ENCODE results near the gene EGLN2. TPM values are rescaled to one million over a fixed set of nuclear protein-coding genes. Genes with fewer than 3 reads are reported as not detected.
A peak's percentile ranks its signal among the peaks of the same experiment; 100 is the strongest.
"Not testable (repeated sequence)": the region's sequence is repeated elsewhere in the genome, so short reads cannot be mapped to it uniquely, and the experiment has no call there.

Gene EGLN2
- total RNA-seq, 1 donor from 2014 or later: 98.5 TPM

GRCh38 chr19:40831502-40832430 lies 32.8 kb downstream of the EGLN2 start:
- H3K9me3 Mint-ChIP-seq: no peaks in the 10 kb centered on the region
- no peaks in the 10 kb centered on the region for H3K27me3 Mint-ChIP-seq (ENCODE audit: low read depth)
- no peak overlapping the region for H3K4me3 Mint-ChIP-seq (ENCODE audit: low read depth)
- H3K27ac Mint-ChIP-seq: no peak overlapping the region
- H3K36me3 Mint-ChIP-seq (ENCODE audit: low read depth): peaks cover 7% of the 10 kb centered on the region
- no peak for DNase-seq (ENCODE audit: low spot score)
- intact Hi-C loops (cut with micrococcal nuclease): no loop called here
- H3K4me1 Mint-ChIP-seq (ENCODE audit: low read depth): peaks cover 14% of the 10 kb centered on the region

- intact Hi-C loops (cut with micrococcal nuclease); DNase-seq (ENCODE audit: low spot score); H3K4me3 Mint-ChIP-seq (ENCODE audit: low read depth); H3K9me3 Mint-ChIP-seq; H3K4me1 Mint-ChIP-seq (ENCODE audit: low read depth); H3K27me3 Mint-ChIP-seq (ENCODE audit: low read depth); H3K36me3 Mint-ChIP-seq (ENCODE audit: low read depth); H3K27ac Mint-ChIP-seq: not testable (repeated sequence)
Measured at GRCh38 chr19:40832431-40832790, 33.4 kb downstream of the EGLN2 start.

DNA sequence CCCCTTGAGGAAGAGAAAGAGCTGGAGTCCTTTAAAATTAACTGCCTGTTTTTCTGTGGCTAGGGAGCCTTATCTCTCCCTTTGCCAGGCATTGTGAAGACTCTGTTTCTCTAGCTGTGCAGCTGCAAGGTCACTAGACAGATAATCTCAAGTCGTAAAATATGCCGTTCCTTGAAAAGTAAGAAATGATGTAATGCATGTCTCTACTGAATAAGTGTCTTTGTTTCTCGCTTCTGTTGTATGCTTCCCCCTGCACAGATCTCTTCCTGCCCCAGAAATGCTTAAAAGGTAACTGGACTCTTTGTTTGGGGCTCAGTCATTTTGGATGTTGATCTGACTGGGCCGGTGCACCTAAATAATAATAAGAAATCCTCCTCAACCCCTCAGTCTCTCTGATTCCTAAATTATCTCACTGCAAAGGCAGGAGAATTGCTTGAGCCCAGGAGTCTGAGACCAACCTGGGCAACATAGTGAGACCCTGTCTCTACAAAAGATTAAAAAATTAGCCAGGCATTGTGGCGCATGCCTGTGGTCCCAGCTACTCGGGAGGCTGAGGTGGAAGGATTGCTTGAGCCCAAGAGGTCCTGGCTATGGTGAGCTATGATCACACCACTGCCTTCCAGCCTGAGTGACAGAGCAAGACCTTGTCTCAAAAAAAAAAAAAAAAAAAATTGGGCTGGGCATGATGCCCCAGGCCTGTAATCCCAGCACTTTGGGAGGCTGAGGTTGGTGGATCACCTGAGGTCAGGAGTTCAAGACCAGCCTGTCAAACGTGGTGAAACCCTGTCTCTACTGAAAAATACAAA lies 34.9 kb downstream of the EGLN2 start:
- H3K27ac Mint-ChIP-seq; H3K9me3 Mint-ChIP-seq; H3K27me3 Mint-ChIP-seq (ENCODE audit: low read depth); H3K4me1 Mint-ChIP-seq (ENCODE audit: low read depth); intact Hi-C loops (cut with micrococcal nuclease); DNase-seq (ENCODE audit: low spot score); H3K36me3 Mint-ChIP-seq (ENCODE audit: low read depth); H3K4me3 Mint-ChIP-seq (ENCODE audit: low read depth): not testable (repeated sequence)

GRCh38 chr19:40836754-40837429 lies 37.9 kb downstream of the EGLN2 start:
- Mint-ChIP-seq H3K4me3 (ENCODE audit: low read depth) (no peak overlapping the region), H3K9me3 (no peaks in the 10 kb centered on the region), H3K27me3 (ENCODE audit: low read depth) (peaks cover 11% of the 10 kb centered on the region), H3K27ac (no peak overlapping the region), H3K4me1 (ENCODE audit: low read depth) (peaks cover 8% of the 10 kb centered on the region), H3K36me3 (ENCODE audit: low read depth) (no peaks in the 10 kb centered on the region)
- intact Hi-C loops (cut with micrococcal nuclease): no loop called here
- no peak for DNase-seq (ENCODE audit: low spot score)

- H3K27ac Mint-ChIP-seq; H3K4me3 Mint-ChIP-seq (ENCODE audit: low read depth); H3K9me3 Mint-ChIP-seq; H3K4me1 Mint-ChIP-seq (ENCODE audit: low read depth); H3K36me3 Mint-ChIP-seq (ENCODE audit: low read depth); DNase-seq (ENCODE audit: low spot score); intact Hi-C loops (cut with micrococcal nuclease): not testable (repeated sequence)
- H3K27me3 Mint-ChIP-seq (ENCODE audit: low read depth): peaks cover 14% of the 10 kb centered on the region
Measured at GRCh38 chr19:40838477-40838876, 39.5 kb downstream of the EGLN2 start.

DNA sequence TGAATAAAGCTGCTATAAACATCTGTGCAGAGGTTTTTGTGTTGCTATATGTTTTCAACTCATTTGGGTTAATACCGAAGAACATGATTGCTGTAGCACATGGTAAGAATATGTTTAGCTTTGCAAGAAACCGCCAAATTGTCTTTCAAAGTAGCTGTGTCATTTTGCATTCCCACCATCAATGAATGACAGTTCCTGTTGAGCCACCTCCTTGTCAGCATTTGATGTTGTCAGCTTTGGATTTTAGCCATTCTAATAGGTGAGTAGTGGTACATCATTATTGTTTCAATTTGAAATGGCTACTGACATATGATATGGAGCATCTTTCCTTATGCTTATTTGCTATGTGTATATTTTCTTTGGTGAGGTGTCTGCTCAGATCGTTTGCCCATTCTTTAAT lies 43.0 kb downstream of the EGLN2 start:
- H3K4me3 Mint-ChIP-seq (ENCODE audit: low read depth); H3K27ac Mint-ChIP-seq; DNase-seq (ENCODE audit: low spot score); intact Hi-C loops (cut with micrococcal nuclease); H3K36me3 Mint-ChIP-seq (ENCODE audit: low read depth); H3K9me3 Mint-ChIP-seq: not testable (repeated sequence)
- H3K4me1 Mint-ChIP-seq (ENCODE audit: low read depth): peaks cover 14% of the 10 kb centered on the region
- peaks cover 18% of the 10 kb centered on the region for H3K27me3 Mint-ChIP-seq (ENCODE audit: low read depth)

GRCh38 chr19:40842997-40843652 lies 44.1 kb downstream of the EGLN2 start:
- intact Hi-C loops (cut with micrococcal nuclease); H3K27ac Mint-ChIP-seq; H3K36me3 Mint-ChIP-seq (ENCODE audit: low read depth); H3K9me3 Mint-ChIP-seq; DNase-seq (ENCODE audit: low spot score); H3K4me3 Mint-ChIP-seq (ENCODE audit: low read depth): not testable (repeated sequence)
- Mint-ChIP-seq H3K27me3 (ENCODE audit: low read depth) (peaks cover 29% of the 10 kb centered on the region), H3K4me1 (ENCODE audit: low read depth) (peaks cover 15% of the 10 kb centered on the region)

GRCh38 chr19:40843653-40844052 lies 44.7 kb downstream of the EGLN2 start:
- H3K4me3 Mint-ChIP-seq (ENCODE audit: low read depth): peak overlapping the region; percentile 53
- H3K36me3 Mint-ChIP-seq (ENCODE audit: low read depth); H3K9me3 Mint-ChIP-seq; intact Hi-C loops (cut with micrococcal nuclease); H3K27ac Mint-ChIP-seq: not testable (repeated sequence)
- H3K4me1 Mint-ChIP-seq (ENCODE audit: low read depth): peaks cover 16% of the 10 kb centered on the region
- DNase-seq (ENCODE audit: low spot score): peak; percentile 55
- peaks cover 30% of the 10 kb centered on the region for H3K27me3 Mint-ChIP-seq (ENCODE audit: low read depth)

DNA sequence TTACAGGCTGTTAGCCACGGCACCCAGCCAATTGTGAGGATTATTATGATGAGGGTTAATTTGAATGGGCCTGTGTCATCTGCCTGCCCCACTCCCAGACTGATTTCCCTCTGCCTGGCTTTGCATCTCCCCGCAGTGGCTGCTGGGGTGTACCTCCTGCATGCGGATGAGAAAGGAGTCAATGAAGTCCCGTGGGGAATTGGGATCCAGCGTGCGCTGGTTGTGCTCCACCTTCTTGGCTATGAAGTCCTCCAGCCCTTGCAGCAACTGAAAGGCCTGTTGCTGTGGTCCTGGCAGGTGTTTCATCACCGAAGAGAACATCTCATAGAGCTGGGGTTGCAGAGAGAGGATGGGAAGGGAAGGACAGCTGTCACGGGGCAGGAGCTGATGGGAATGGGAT lies 47.7 kb downstream of the EGLN2 start:
- H3K4me1 Mint-ChIP-seq (ENCODE audit: low read depth): peaks cover 19% of the 10 kb centered on the region
- DNase-seq (ENCODE audit: low spot score); H3K4me3 Mint-ChIP-seq (ENCODE audit: low read depth); H3K27ac Mint-ChIP-seq; H3K36me3 Mint-ChIP-seq (ENCODE audit: low read depth); intact Hi-C loops (cut with micrococcal nuclease); H3K9me3 Mint-ChIP-seq: not testable (repeated sequence)
- H3K27me3 Mint-ChIP-seq (ENCODE audit: low read depth): peaks cover 42% of the 10 kb centered on the region

DNA sequence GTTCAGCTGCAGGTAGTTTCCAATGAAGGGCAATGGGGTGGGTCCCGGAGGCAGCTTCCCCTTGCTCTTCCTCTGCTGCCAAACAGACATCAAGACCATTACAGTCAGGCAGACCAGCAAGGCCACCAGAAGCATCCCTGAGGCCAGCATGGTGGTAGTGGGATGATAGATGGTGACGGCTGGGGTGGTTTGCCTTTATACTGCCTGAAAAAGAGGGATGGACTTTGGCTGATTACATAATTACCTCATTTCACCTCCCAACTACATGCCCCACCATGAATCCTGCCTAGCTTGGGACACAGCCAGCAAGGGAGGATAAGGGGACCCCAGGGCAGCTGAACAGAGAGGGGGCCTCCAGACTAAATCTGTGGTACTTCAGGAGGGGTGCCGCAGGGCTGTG lies 51.3 kb downstream of the EGLN2 start, which contains the start of gene CYP2A6:
CYP2A6 (minus strand) TSS at position 171 of the 400 bp plus-strand sequence; CDS start at position 150, 21 bp downstream.
- H3K36me3 Mint-ChIP-seq (ENCODE audit: low read depth); DNase-seq (ENCODE audit: low spot score); H3K27ac Mint-ChIP-seq; H3K4me1 Mint-ChIP-seq (ENCODE audit: low read depth); H3K9me3 Mint-ChIP-seq; H3K4me3 Mint-ChIP-seq (ENCODE audit: low read depth); intact Hi-C loops (cut with micrococcal nuclease): not testable (repeated sequence)
- H3K27me3 Mint-ChIP-seq (ENCODE audit: low read depth): peaks cover 40% of the 10 kb centered on the region

GRCh38 chr19:40852467-40853152 lies 53.6 kb downstream of the EGLN2 start:
- H3K36me3 Mint-ChIP-seq (ENCODE audit: low read depth); H3K4me3 Mint-ChIP-seq (ENCODE audit: low read depth); H3K4me1 Mint-ChIP-seq (ENCODE audit: low read depth); intact Hi-C loops (cut with micrococcal nuclease); H3K9me3 Mint-ChIP-seq; H3K27ac Mint-ChIP-seq; DNase-seq (ENCODE audit: low spot score): not testable (repeated sequence)
- H3K27me3 Mint-ChIP-seq (ENCODE audit: low read depth): peaks cover 30% of the 10 kb centered on the region

Data from activated T-helper 2 cell treated with anti-CD3 and anti-CD28 coated beads, Interferon-gamma antibody, Interleukin-2, Interleukin-4, amounts not matched to agents 10 μg/mL and 5 μg/mL and 100 μg/mL, durations not matched to agents 14 hours and 24 hours and 36 hours (primary cell).